SJCRH30 (cell line): Measurements from ENCODE around the gene POP4. TPM values are rescaled to one million over a fixed set of nuclear protein-coding genes. Genes with fewer than 3 reads are reported as not detected.
A peak's percentile ranks its signal among the peaks of the same experiment; 100 is the strongest.

Source experiments
- DNase-seq, 2 experiments: peaks; one replicate each; pipeline ENCODE4 v3.0.0-alpha.2; 2015 to 2020
- H3K27ac ChIP-seq: fragments of 250-450 bp; sonication (Bioruptor Pico); 2 replicates; pipeline ENCODE4 v1.5.1; 2020; ENCODE audit warnings: mild to moderate bottlenecking, moderate library complexity
- H3K27me3 ChIP-seq: fragments of 250-450 bp; sonication (Bioruptor Pico); 2 replicates; pipeline ENCODE4 v1.5.1; 2020; ENCODE audit warnings: mild to moderate bottlenecking, moderate library complexity
- H3K36me3 ChIP-seq: fragments of 250-450 bp; sonication (Bioruptor Pico); 2 replicates; pipeline ENCODE4 v1.5.1; 2020; ENCODE audit warnings: mild to moderate bottlenecking, moderate library complexity
- H3K4me1 ChIP-seq: fragments of 250-450 bp; sonication (Bioruptor Pico); 2 replicates; pipeline ENCODE4 v1.5.1; 2020; ENCODE audit warnings: mild to moderate bottlenecking, moderate library complexity
- H3K4me3 ChIP-seq: fragments of 250-450 bp; sonication (Bioruptor Pico); 2 replicates; pipeline ENCODE4 v1.5.1; 2020; ENCODE audit warnings: mild to moderate bottlenecking, moderate library complexity
- H3K9me3 ChIP-seq: fragments of 250-450 bp; sonication (Bioruptor Pico); replicated peaks from 2 replicates; pipeline ENCODE4 v1.5.1; 2020; ENCODE audit warnings: mild to moderate bottlenecking, moderate library complexity
- total RNA-seq: library from RNA; depleted of rRNA; stranded (reverse); fragments of >200 nt; shearing (Covaris generic); gene quantifications from 2 replicates; pipeline ENCODE4 v1.2.3, GENCODE V29; 2014

The POP4 gene
- total RNA-seq, 1 experiment from 2014 or later = 81.9 TPM

- no peak overlapping the region for H3K4me3 ChIP-seq
- H3K9me3 ChIP-seq = no peaks in the 10 kb centered on the region
- peaks cover 16% of the 10 kb centered on the region; the same call in 1 of the 2 replicates for H3K36me3 ChIP-seq
- DNase-seq = no peak
- H3K27ac ChIP-seq = no peak overlapping the region
- H3K4me1 ChIP-seq = no peaks in the 10 kb centered on the region
- H3K27me3 ChIP-seq = no peaks in the 10 kb centered on the region
These were observed 6.9 kb downstream of the POP4 start for GRCh38 chr19:29612801-29613595.

GRCh38 chr19:29614046-29614445 lies 8.0 kb downstream of the POP4 start:
- Histone ChIP-seq H3K4me3 (no peak overlapping the region), H3K27me3 (no peaks in the 10 kb centered on the region), H3K27ac (no peak overlapping the region), H3K4me1 (no peaks in the 10 kb centered on the region), H3K9me3 (no peaks in the 10 kb centered on the region), H3K36me3 (peaks cover 16% of the 10 kb centered on the region; the same call in 1 of the 2 replicates)
- DNase-seq = no peak

DNA sequence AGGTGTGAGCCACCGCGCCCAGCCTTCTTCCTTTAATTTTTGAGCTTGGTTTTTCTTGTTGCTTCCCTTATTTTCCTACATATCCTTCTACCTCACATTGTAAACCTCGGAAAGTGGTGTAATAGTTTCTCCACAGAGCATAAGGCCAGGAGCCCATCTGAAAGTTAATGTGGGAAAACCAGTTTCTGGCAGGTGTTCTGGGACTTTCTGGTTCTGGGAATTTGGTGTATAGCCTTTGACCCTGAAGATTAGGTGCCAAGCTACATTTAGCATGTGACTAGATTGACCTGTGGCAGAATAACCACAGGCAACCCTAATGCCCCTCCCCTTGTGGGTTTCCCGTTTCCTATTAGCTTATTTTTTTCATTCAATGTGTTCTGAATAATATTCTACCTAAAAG lies 8.7 kb downstream of the POP4 start:
- H3K27ac ChIP-seq = no peak overlapping the region
- H3K36me3 ChIP-seq = peaks cover 16% of the 10 kb centered on the region; the same call in 1 of the 2 replicates
- H3K27me3 ChIP-seq = no peaks in the 10 kb centered on the region
- H3K4me3 ChIP-seq = no peak overlapping the region
- H3K4me1 ChIP-seq = no peaks in the 10 kb centered on the region
- H3K9me3 ChIP-seq = no peaks in the 10 kb centered on the region
- no peak for DNase-seq

GRCh38 chr19:29615891-29616425 lies 9.9 kb downstream of the POP4 start:
- Histone ChIP-seq H3K9me3 (no peaks in the 10 kb centered on the region), H3K27me3 (no peaks in the 10 kb centered on the region), H3K4me1 (peaks cover 4% of the 10 kb centered on the region), H3K27ac (no peak overlapping the region), H3K36me3 (peaks cover 16% of the 10 kb centered on the region; the same call in 1 of the 2 replicates), H3K4me3 (no peak overlapping the region)
- no peak for DNase-seq

GRCh38 chr19:29616541-29616940 lies 10.5 kb downstream of the POP4 start:
- Histone ChIP-seq H3K4me3 (no peak overlapping the region), H3K4me1 (peaks cover 7% of the 10 kb centered on the region), H3K27me3 (no peaks in the 10 kb centered on the region), H3K27ac (no peak overlapping the region), H3K9me3 (no peaks in the 10 kb centered on the region), H3K36me3 (peaks cover 12% of the 10 kb centered on the region; the same call in 1 of the 2 replicates)
- DNase-seq = no peak

DNA sequence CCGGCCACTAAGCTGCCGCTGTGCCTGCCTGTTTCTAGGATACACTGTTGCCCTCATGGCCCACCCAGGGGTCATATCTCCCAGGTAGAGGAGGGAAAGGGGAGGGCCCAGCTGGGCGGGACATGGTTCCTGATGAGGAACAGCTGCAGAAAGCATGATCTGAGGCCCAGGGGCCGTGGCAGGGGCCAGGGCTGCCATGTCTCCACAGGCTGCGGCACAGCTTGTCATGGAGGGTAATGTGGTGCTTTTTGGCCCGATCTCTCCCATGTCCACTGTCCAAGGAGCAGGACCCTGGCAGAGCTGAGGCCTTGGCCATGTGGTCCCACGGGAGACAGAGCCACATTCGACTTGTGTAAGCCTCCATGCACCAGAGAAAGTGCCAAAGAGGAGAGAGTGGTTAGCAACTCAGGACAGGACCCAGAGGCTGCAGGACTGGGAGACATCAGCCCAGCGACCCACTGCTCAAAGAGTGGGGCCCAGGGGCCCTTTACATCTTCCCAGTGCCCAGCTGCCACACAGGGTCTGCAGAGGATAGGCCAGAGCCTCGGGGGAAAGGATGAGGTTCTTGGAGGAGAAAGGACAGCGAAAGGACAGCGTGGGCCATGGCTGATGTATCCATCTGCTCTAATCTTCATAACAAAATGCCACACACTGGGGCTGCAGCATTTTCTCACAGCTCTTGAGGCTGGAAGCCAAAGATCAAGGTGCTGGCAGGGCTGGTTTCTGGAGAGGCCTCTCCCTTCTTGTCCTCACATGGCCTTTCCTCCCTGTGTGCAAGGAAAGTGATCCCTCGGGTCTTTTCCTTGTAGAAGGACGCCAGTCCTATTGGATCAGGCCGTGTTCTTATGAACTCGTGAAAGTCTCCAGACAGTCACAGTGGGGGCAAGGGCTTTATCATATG lies 11.5 kb downstream of the POP4 start:
- Histone ChIP-seq H3K4me3 (no peak overlapping the region), H3K27ac (no peak overlapping the region), H3K4me1 (peaks cover 7% of the 10 kb centered on the region), H3K36me3 (peaks cover 6% of the 10 kb centered on the region; the same call in 1 of the 2 replicates), H3K9me3 (no peaks in the 10 kb centered on the region), H3K27me3 (peaks cover 5% of the 10 kb centered on the region; the same call in 1 of the 2 replicates)
- DNase-seq = no peak

DNA sequence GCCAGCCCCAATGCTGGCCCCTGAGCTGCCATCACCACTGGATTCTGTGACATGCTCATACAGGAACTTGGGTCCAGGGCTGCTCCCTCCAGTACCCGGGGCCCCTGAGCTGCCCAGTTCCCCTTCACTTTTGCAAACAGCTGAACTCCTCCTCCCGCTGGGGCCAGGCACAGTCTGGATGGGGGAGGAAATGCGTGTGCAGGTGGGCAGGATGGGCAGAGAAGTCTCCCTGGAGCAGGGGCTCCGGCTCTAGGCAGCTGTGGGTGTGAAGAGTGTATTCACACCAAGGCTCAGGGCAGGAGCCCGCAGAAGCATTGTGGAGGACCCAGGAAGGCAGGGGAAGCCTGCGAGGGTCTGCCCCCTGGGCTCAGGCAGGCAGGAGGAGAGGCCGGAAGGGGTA lies 12.4 kb downstream of the POP4 start:
- DNase-seq = no peak
- peaks cover 6% of the 10 kb centered on the region; the same call in 1 of the 2 replicates for H3K36me3 ChIP-seq
- no peaks in the 10 kb centered on the region for H3K9me3 ChIP-seq
- H3K4me1 ChIP-seq = peaks cover 7% of the 10 kb centered on the region
- H3K27ac ChIP-seq = no peak overlapping the region
- H3K27me3 ChIP-seq = peaks cover 5% of the 10 kb centered on the region; the same call in 1 of the 2 replicates
- no peak overlapping the region for H3K4me3 ChIP-seq

DNA sequence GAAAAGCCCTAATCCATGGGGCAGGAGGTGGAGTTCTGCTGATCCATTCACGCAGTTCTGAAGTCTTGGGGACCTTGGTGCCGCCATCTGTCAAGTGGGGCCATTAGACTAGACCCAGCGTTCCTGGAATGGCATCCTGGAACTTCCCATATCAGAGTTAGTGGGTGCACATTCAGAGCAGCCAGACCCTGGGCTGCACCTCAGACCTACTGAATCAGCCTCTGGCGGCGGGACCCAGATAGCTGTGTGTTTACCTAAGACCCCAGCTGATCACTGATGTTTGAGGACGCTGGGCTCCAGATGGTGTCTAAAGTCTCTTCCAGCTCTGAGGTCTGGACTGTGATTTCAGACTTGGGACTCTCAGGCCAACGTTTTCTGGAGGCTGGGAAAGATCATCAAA lies 12.8 kb downstream of the POP4 start:
- Histone ChIP-seq H3K36me3 (peaks cover 4% of the 10 kb centered on the region; the same call in 1 of the 2 replicates), H3K27ac (no peak overlapping the region), H3K9me3 (no peaks in the 10 kb centered on the region), H3K4me1 (peaks cover 7% of the 10 kb centered on the region), H3K4me3 (no peak overlapping the region), H3K27me3 (peaks cover 6% of the 10 kb centered on the region; the same call in 1 of the 2 replicates)
- no peak for DNase-seq

GRCh38 chr19:29620931-29621351 lies 14.9 kb downstream of the POP4 start:
- H3K27ac ChIP-seq = no peak overlapping the region
- H3K4me1 ChIP-seq = peaks cover 7% of the 10 kb centered on the region
- no peak overlapping the region for H3K4me3 ChIP-seq
- H3K36me3 ChIP-seq = no peaks in the 10 kb centered on the region
- DNase-seq = peak; percentile 21 to 29
- H3K27me3 ChIP-seq = peaks cover 11% of the 10 kb centered on the region; the same call in 1 of the 2 replicates
- H3K9me3 ChIP-seq = no peaks in the 10 kb centered on the region

- H3K4me3 ChIP-seq = no peak overlapping the region
- peak in 1 of 2 experiments; percentile 28 for DNase-seq
- peaks cover 11% of the 10 kb centered on the region; the same call in 1 of the 2 replicates for H3K27me3 ChIP-seq
- peaks cover 7% of the 10 kb centered on the region for H3K4me1 ChIP-seq
- H3K9me3 ChIP-seq = no peaks in the 10 kb centered on the region
- H3K36me3 ChIP-seq = no peaks in the 10 kb centered on the region
- H3K27ac ChIP-seq = no peak overlapping the region
These were observed 16.3 kb downstream of the POP4 start for GRCh38 chr19:29622166-29623070.

DNA sequence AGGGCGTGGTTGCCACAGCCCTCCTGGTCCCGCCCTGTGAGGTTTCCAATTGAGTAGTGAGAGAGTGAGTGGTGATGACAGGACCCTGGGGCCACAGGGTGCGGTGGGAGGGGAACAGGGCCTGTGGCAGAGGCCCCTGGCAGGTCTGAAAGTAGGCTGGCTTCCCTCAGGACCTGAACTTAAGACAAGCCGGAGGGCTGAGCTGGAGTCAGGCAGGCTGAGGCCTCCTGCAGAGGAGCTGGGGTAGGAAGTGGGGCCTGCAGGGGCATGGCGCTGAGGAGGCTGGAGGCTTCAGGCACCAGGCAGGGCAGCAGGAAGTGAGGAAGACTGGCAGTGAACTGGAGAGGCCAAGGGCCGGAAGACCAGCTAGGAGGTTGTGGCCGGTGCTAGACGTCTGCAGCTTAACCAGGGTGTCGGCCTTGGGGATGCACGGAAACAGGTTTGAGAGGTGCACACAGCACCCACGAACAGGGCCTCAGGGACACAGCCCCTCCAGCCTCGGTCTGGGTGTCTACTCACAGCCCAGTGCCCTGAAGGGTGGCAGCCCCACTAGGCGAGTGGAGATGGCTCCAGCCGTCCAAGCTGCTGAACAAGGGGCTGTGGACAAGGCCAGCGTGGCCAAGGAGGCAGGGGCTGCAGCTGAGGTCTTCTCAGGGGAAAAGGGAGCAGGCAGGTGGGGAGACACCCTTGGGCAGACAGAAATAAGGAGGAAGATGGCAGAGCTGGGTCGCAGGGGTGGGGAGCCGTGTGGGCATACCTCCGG lies 17.8 kb downstream of the POP4 start:
- no peak for DNase-seq
- Histone ChIP-seq H3K27me3 (peaks cover 11% of the 10 kb centered on the region; the same call in 1 of the 2 replicates), H3K27ac (no peak overlapping the region), H3K36me3 (no peaks in the 10 kb centered on the region), H3K4me3 (no peak overlapping the region), H3K4me1 (peaks cover 7% of the 10 kb centered on the region), H3K9me3 (no peaks in the 10 kb centered on the region)

GRCh38 chr19:29624489-29625185 lies 18.6 kb downstream of the POP4 start:
- H3K27ac ChIP-seq = no peak overlapping the region
- H3K36me3 ChIP-seq = no peaks in the 10 kb centered on the region

More at GRCh38 chr19:29624489-29625185, 18.6 kb downstream of the POP4 start:
- Histone ChIP-seq H3K4me1 (peaks cover 7% of the 10 kb centered on the region), H3K27me3 (peaks cover 11% of the 10 kb centered on the region; the same call in 1 of the 2 replicates), H3K4me3 (no peak overlapping the region), H3K9me3 (no peaks in the 10 kb centered on the region)
- DNase-seq = no peak
